ENCODE results near the gene SLC8A3.

- TF ChIP-seq, protein P1, sequence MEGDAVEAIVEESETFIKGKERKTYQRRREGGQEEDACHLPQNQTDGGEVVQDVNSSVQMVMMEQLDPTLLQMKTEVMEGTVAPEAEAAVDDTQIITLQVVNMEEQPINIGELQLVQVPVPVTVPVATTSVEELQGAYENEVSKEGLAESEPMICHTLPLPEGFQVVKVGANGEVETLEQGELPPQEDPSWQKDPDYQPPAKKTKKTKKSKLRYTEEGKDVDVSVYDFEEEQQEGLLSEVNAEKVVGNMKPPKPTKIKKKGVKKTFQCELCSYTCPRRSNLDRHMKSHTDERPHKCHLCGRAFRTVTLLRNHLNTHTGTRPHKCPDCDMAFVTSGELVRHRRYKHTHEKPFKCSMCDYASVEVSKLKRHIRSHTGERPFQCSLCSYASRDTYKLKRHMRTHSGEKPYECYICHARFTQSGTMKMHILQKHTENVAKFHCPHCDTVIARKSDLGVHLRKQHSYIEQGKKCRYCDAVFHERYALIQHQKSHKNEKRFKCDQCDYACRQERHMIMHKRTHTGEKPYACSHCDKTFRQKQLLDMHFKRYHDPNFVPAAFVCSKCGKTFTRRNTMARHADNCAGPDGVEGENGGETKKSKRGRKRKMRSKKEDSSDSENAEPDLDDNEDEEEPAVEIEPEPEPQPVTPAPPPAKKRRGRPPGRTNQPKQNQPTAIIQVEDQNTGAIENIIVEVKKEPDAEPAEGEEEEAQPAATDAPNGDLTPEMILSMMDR (IDR thresholded peaks at IDR 0.05): no peak
- no peak for TF ChIP-seq POLR2A (IDR thresholded peaks at IDR 0.05)
- no peak for TF ChIP-seq POLR2AphosphoS5 (IDR thresholded peaks at IDR 0.05; ENCODE audit: insufficient read depth in 1 of 2, low read depth in 1 of 2)
Measured at GRCh38 chr14:70180718-70181117, 8.0 kb downstream of the SLC8A3 start.
